Parathyroid adenoma (tissue), 2 donors: ENCODE results near the gene DPF3.

Experiments used
- H2AFZ ChIP-seq: fragments of 300-600 bp; sonication (generic); one replicate; pipeline ENCODE4 v1.7.0; 2017; ENCODE audit warnings: antibody characterized with exemption, mild to moderate bottlenecking
- H3K27ac ChIP-seq: fragments of 300-600 bp; sonication (generic); one replicate; pipeline ENCODE4 v1.7.0; 2017
- H3K27me3 ChIP-seq: fragments of 300-600 bp; sonication (generic); one replicate; pipeline ENCODE4 v1.7.0; 2017; ENCODE audit warnings: low read length; ENCODE audit not compliant: control insufficient read depth, insufficient read depth
- H3K36me3 ChIP-seq: fragments of 300-600 bp; sonication (generic); one replicate; pipeline ENCODE4 v1.7.0; 2017; ENCODE audit warnings: low read length; ENCODE audit not compliant: control insufficient read depth, insufficient read depth
- H3K4me1 ChIP-seq: fragments of 300-600 bp; sonication (generic); one replicate; pipeline ENCODE4 v1.7.0; 2017; ENCODE audit warnings: control low read depth
- H3K4me2 ChIP-seq: fragments of 300-600 bp; sonication (generic); one replicate; pipeline ENCODE4 v1.7.0; 2017; ENCODE audit warnings: low read length
- H3K4me3 ChIP-seq: fragments of 300-600 bp; sonication (generic); one replicate; pipeline ENCODE4 v1.7.0; 2017; ENCODE audit warnings: low read depth, low read length
- H3K79me2 ChIP-seq: fragments of 300-600 bp; sonication (generic); one replicate; pipeline ENCODE4 v1.7.0; 2017; ENCODE audit warnings: control low read depth
- H3K9ac ChIP-seq: fragments of 300-600 bp; sonication (generic); one replicate; pipeline ENCODE4 v1.7.0; 2017; ENCODE audit warnings: mild to moderate bottlenecking
- H3K9me3 ChIP-seq: fragments of 300-600 bp; sonication (generic); one replicate; pipeline ENCODE4 v1.7.0; 2017; ENCODE audit warnings: low read length; ENCODE audit not compliant: control insufficient read depth
- TF ChIP-seq, protein P1 (sequence below): fragments of 300-600 bp; sonication (generic); IDR thresholded peaks from one replicate; pipeline ENCODE4 v1.7.0; 2017; ENCODE audit warnings: antibody characterized with exemption, mild to moderate bottlenecking
- donor health status: primary hyperparathyroidism.

DPF3 gene

DNA sequence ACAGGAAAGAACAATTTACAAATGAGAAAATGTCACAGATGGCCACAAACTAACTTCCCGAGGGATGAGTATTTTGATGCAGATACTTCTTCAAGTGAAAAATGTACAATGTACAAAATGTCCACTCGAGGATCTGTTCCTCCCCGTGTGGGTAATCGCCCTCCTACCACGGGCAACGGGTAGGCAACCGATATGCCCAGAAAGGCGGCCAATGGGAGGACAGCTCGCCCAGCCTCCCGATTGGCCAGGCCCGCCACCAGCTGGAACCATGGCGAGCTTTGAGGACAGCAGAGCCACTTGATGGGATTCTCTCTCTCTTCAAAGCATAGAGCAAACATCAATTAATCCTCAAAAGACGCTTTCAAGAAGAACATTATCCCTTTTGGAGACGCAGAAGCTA lies 42.3 kb downstream of the DPF3 start:
- H3K4me2 ChIP-seq, result no peak overlapping the region
- no peaks in the 10 kb centered on the region for H3K79me2 ChIP-seq
- H2AFZ ChIP-seq, result no peak overlapping the region
- H3K4me3 ChIP-seq, result no peak overlapping the region
- H3K9me3 ChIP-seq, result no peaks in the 10 kb centered on the region
- no peaks in the 10 kb centered on the region for H3K4me1 ChIP-seq
- TF ChIP-seq, protein P1, sequence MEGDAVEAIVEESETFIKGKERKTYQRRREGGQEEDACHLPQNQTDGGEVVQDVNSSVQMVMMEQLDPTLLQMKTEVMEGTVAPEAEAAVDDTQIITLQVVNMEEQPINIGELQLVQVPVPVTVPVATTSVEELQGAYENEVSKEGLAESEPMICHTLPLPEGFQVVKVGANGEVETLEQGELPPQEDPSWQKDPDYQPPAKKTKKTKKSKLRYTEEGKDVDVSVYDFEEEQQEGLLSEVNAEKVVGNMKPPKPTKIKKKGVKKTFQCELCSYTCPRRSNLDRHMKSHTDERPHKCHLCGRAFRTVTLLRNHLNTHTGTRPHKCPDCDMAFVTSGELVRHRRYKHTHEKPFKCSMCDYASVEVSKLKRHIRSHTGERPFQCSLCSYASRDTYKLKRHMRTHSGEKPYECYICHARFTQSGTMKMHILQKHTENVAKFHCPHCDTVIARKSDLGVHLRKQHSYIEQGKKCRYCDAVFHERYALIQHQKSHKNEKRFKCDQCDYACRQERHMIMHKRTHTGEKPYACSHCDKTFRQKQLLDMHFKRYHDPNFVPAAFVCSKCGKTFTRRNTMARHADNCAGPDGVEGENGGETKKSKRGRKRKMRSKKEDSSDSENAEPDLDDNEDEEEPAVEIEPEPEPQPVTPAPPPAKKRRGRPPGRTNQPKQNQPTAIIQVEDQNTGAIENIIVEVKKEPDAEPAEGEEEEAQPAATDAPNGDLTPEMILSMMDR, result no peak
- H3K36me3 ChIP-seq, result no peaks in the 10 kb centered on the region
- no peak overlapping the region for H3K27ac ChIP-seq
- no peaks in the 10 kb centered on the region for H3K27me3 ChIP-seq
- H3K9ac ChIP-seq, result no peak overlapping the region

DNA sequence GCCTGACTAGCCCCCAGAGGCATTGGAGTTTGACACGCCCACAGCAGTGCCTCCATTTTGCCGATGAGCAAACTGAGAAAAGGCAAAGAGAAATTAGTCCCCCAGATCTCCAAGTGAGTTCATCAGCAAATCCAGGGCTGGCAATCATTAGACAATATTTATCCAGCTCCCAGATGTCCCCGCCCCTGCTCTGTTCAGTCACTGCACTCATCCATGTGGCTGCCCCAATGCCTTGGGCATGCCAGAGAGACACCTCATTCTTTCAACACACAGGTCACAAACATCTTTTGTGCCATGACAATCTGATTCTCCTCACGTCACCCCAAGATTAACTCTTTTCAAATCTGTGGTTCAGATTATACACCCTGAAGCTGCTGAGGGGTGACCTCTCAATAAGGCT lies 43.5 kb downstream of the DPF3 start:
- Histone ChIP-seq H3K4me3 (no peak overlapping the region), H3K4me2 (no peak overlapping the region), H3K79me2 (no peaks in the 10 kb centered on the region), H3K9me3 (no peaks in the 10 kb centered on the region), H3K4me1 (peaks cover 3% of the 10 kb centered on the region), H3K36me3 (no peaks in the 10 kb centered on the region), H3K27me3 (no peaks in the 10 kb centered on the region), H3K27ac (no peak overlapping the region), H2AFZ (no peak overlapping the region), H3K9ac (no peak overlapping the region)
- TF ChIP-seq, protein P1, result no peak

DNA sequence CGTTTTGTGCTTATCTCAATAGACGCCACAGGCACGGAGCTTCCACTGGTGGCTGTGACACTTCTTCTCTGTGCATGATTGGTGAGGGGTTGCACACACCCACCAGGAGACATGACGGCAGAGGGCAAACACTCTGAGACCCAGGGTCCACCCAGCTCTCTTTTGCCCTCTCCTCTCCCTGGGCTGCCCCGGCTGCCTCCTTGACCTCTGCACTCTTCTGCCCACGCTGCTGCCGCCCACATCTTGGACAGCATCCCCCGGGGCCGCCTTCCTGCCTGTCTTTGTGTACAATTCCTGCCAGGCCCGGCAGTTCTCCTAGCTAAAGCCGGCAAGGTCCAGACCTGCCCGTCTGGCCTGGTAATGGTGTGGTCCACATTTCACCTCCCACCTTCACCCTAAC lies 44.7 kb downstream of the DPF3 start:
- H3K9ac ChIP-seq, result no peak overlapping the region
- H3K27me3 ChIP-seq, result no peaks in the 10 kb centered on the region
- no peak overlapping the region for H3K4me3 ChIP-seq
- H3K36me3 ChIP-seq, result no peaks in the 10 kb centered on the region
- no peak overlapping the region for H3K4me2 ChIP-seq
- peaks cover 3% of the 10 kb centered on the region for H3K4me1 ChIP-seq
- H3K27ac ChIP-seq, result no peak overlapping the region
- no peak overlapping the region for H2AFZ ChIP-seq
- H3K79me2 ChIP-seq, result no peaks in the 10 kb centered on the region
- no peaks in the 10 kb centered on the region for H3K9me3 ChIP-seq
- TF ChIP-seq, protein P1, result no peak

DNA sequence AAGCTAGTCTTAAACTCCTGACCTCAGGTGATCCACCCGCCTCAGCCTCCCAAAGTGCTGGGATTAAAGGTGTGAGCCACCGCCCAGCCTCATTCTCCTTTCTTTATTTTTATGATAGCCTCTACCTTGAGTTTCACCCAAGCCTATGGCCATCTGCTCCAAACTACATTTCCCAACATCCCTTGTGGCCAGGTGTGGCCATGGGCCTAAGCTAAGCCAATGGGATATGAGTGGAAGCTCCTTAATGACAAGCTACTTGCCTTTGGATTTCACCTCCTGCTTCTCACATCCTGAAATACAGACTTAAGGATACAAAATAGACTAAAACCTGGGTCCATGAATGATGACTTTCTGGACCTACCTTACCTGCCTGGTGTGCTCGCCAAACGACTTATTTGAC lies 46.2 kb downstream of the DPF3 start:
- Histone ChIP-seq H3K36me3 (no peaks in the 10 kb centered on the region), H3K27ac (no peak overlapping the region), H3K4me1 (peaks cover 3% of the 10 kb centered on the region), H3K27me3 (no peaks in the 10 kb centered on the region), H2AFZ (no peak overlapping the region), H3K4me3 (no peak overlapping the region), H3K9me3 (no peaks in the 10 kb centered on the region), H3K79me2 (no peaks in the 10 kb centered on the region), H3K9ac (no peak overlapping the region), H3K4me2 (no peak overlapping the region)
- TF ChIP-seq, protein P1, result no peak

DNA sequence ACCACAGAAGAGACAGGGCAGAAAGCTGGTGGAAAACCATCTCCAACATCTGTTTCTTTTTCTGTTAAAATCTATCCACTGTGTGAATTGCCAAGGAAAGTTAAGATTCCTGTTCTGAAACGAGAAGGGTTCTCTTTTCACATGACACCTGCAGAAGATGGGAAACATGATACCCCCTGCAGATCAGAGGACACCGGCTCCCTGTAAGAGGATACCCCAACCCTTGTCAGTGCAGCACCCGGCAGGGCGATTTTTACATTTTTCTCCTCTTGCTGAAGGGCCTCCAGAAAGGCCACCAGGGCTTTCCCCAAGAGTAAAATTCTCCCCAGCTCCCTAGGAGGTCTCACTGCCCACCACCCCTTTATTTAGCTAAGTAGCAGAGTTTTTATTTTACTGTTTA lies 48.2 kb downstream of the DPF3 start:
- peaks cover 3% of the 10 kb centered on the region for H3K4me1 ChIP-seq
- no peak overlapping the region for H3K9ac ChIP-seq
- H3K79me2 ChIP-seq, result no peaks in the 10 kb centered on the region

More for the DNA sequence above, 48.2 kb downstream of the DPF3 start:
- Histone ChIP-seq H3K36me3 (no peaks in the 10 kb centered on the region), H3K4me2 (no peak overlapping the region), H2AFZ (no peak overlapping the region), H3K27me3 (no peaks in the 10 kb centered on the region), H3K9me3 (no peaks in the 10 kb centered on the region), H3K27ac (no peak overlapping the region), H3K4me3 (no peak overlapping the region)
- TF ChIP-seq, protein P1, result no peak
